Effector memory CD4-positive, alpha-beta T cell (primary cell): ENCODE data around the gene NKD2.

Experiments used
- DNase-seq, 3 donors: peaks; one replicate each; pipeline ENCODE4 v3.0.0-alpha.2; 2020
- H3K27ac ChIP-seq: 2 replicates; pipeline ENCODE4 v1.7.0; 2013; ENCODE audit warnings: mild to moderate bottlenecking, low read length, moderate library complexity; ENCODE audit not compliant: insufficient read depth, poor library complexity, severe bottlenecking
- H3K27me3 ChIP-seq: replicated peaks from 2 replicates; pipeline ENCODE4 v1.7.0; 2013; ENCODE audit warnings: mild to moderate bottlenecking, low read length; ENCODE audit not compliant: insufficient read depth, control insufficient read depth, poor library complexity, severe bottlenecking
- H3K36me3 ChIP-seq: 2 replicates; pipeline ENCODE4 v1.7.0; 2013; ENCODE audit warnings: mild to moderate bottlenecking, low read length, moderate library complexity; ENCODE audit not compliant: control insufficient read depth, insufficient read depth
- H3K4me1 ChIP-seq: 2 replicates; pipeline ENCODE4 v1.7.0; 2013; ENCODE audit warnings: low read length, mild to moderate bottlenecking; ENCODE audit not compliant: control insufficient read depth, insufficient read depth, poor library complexity, severe bottlenecking
- H3K4me3 ChIP-seq: 2 replicates; pipeline ENCODE4 v1.7.0; 2013; ENCODE audit warnings: low read length, low read depth, mild to moderate bottlenecking; ENCODE audit not compliant: insufficient read depth, poor library complexity, severe bottlenecking
- H3K9me3 ChIP-seq: 2 replicates; pipeline ENCODE4 v1.7.0; 2013; ENCODE audit warnings: mild to moderate bottlenecking, low read length, moderate library complexity; ENCODE audit not compliant: control insufficient read depth

The NKD2 gene

GRCh38 chr5:1033606-1034420 is 25.2 kb downstream of the NKD2 start:
- Histone ChIP-seq H3K9me3 (no peaks in the 10 kb centered on the region), H3K4me1 (no peaks in the 10 kb centered on the region), H3K27me3 (no peaks in the 10 kb centered on the region), H3K27ac (no peak overlapping the region), H3K4me3 (no peak overlapping the region), H3K36me3 (no peaks in the 10 kb centered on the region)
- DNase-seq: no peak

- no peaks in the 10 kb centered on the region for H3K36me3 ChIP-seq
- no peaks in the 10 kb centered on the region for H3K4me1 ChIP-seq
- no peaks in the 10 kb centered on the region for H3K9me3 ChIP-seq
- H3K27ac ChIP-seq: no peak overlapping the region
- DNase-seq: no peak
- H3K27me3 ChIP-seq: no peaks in the 10 kb centered on the region
- H3K4me3 ChIP-seq: no peak overlapping the region
These were observed 25.9 kb downstream of the NKD2 start for GRCh38 chr5:1034421-1034905.

- Histone ChIP-seq H3K9me3 (no peaks in the 10 kb centered on the region), H3K27me3 (no peaks in the 10 kb centered on the region), H3K4me3 (no peak overlapping the region), H3K27ac (no peak overlapping the region), H3K36me3 (no peaks in the 10 kb centered on the region), H3K4me1 (no peaks in the 10 kb centered on the region)
- no peak for DNase-seq
These were observed 26.4 kb downstream of the NKD2 start for GRCh38 chr5:1034986-1035385.

- no peaks in the 10 kb centered on the region for H3K36me3 ChIP-seq
- no peaks in the 10 kb centered on the region for H3K4me1 ChIP-seq
- no peaks in the 10 kb centered on the region for H3K27me3 ChIP-seq
- H3K4me3 ChIP-seq: no peak overlapping the region
- DNase-seq: no peak
- H3K27ac ChIP-seq: no peak overlapping the region
- no peaks in the 10 kb centered on the region for H3K9me3 ChIP-seq
These were observed 27.1 kb downstream of the NKD2 start for GRCh38 chr5:1035421-1036405.

GRCh38 chr5:1036504-1037122 is 28.0 kb downstream of the NKD2 start:
- H3K9me3 ChIP-seq: no peaks in the 10 kb centered on the region
- no peak for DNase-seq
- H3K4me1 ChIP-seq: no peaks in the 10 kb centered on the region

GRCh38 chr5:1037123-1037670 is 28.6 kb downstream of the NKD2 start:
- DNase-seq: no peak
- Histone ChIP-seq H3K27ac (no peak overlapping the region), H3K36me3 (no peaks in the 10 kb centered on the region), H3K4me3 (no peak overlapping the region), H3K4me1 (no peaks in the 10 kb centered on the region), H3K9me3 (no peaks in the 10 kb centered on the region), H3K27me3 (no peaks in the 10 kb centered on the region)

More at GRCh38 chr5:1036504-1037122, 28.0 kb downstream of the NKD2 start:
- H3K36me3 ChIP-seq: no peaks in the 10 kb centered on the region
- no peak overlapping the region for H3K4me3 ChIP-seq
- no peaks in the 10 kb centered on the region for H3K27me3 ChIP-seq
- no peak overlapping the region for H3K27ac ChIP-seq

- H3K36me3 ChIP-seq: no peaks in the 10 kb centered on the region
- H3K4me3 ChIP-seq: no peak overlapping the region
- DNase-seq: no peak
- no peaks in the 10 kb centered on the region for H3K9me3 ChIP-seq
- no peak overlapping the region for H3K27ac ChIP-seq
- no peaks in the 10 kb centered on the region for H3K4me1 ChIP-seq
- no peaks in the 10 kb centered on the region for H3K27me3 ChIP-seq
These were observed 29.2 kb downstream of the NKD2 start for GRCh38 chr5:1037671-1038416.

- no peak for DNase-seq
These were observed 30.0 kb downstream of the NKD2 start for GRCh38 chr5:1038417-1039209.

GRCh38 chr5:1039210-1039548 is 30.6 kb downstream of the NKD2 start:
- no peaks in the 10 kb centered on the region for H3K9me3 ChIP-seq
- no peaks in the 10 kb centered on the region for H3K27me3 ChIP-seq
- H3K36me3 ChIP-seq: no peaks in the 10 kb centered on the region
- no peaks in the 10 kb centered on the region for H3K4me1 ChIP-seq
- no peak for DNase-seq
- no peak overlapping the region for H3K4me3 ChIP-seq
- H3K27ac ChIP-seq: no peak overlapping the region

More at GRCh38 chr5:1038417-1039209, 30.0 kb downstream of the NKD2 start:
- no peak overlapping the region for H3K4me3 ChIP-seq
- H3K9me3 ChIP-seq: no peaks in the 10 kb centered on the region
- H3K27ac ChIP-seq: no peak overlapping the region
- H3K36me3 ChIP-seq: no peaks in the 10 kb centered on the region
- H3K4me1 ChIP-seq: no peaks in the 10 kb centered on the region
- H3K27me3 ChIP-seq: no peaks in the 10 kb centered on the region
